Measurements from ENCODE around the gene ZNF594. TPM values are rescaled to one million over a fixed set of nuclear protein-coding genes. Genes with fewer than 3 reads are reported as not detected.
"Not testable (repeated sequence)": the region's sequence is repeated elsewhere in the genome, so short reads cannot be mapped to it uniquely, and the experiment has no call there.

ZNF594 gene
- polyA plus RNA-seq, 12 donors: 9.2 to 16.3 (median 11.6) TPM; not detected in 1

DNA sequence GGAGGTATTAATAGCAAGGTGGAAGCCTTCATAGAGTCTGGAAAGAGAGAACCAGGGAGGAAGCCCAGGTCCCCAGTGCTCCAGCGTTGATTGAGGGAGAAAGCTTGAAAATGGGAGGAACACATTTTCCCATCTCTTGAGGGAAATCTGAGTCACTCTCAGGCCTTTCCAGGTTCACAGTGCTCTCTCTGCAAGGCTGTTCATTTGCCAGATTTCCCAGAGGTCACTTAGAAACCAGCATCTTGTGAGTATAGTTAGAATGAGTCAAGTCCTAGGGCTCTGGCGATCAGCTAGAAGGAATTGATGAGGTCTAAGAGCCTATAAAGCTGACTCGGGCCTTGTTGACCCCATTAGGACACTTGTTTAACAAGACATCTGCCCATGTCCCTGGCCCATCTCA, 17.7 kb upstream of the ZNF594 start:
- no peak for DNase-seq

DNA sequence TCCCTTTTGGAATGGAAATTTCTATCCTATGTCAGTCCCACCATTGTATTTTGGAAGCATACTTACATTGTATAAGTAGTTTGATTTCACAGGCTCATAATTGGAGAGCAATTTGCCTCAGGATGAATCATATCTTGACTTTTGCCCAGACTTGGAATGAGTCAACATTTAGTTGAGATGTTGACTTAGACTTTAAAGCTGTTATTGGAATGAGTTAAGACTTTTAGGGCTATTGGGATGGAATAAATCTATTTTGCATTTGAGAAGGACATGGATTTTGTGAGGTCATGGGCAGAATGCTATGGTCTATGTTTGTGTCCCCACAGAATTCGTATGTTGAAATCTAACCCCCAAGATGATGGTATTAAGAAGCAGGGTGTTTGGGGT, 12.2 kb upstream of the ZNF594 start:
- no peak for DNase-seq

DNA sequence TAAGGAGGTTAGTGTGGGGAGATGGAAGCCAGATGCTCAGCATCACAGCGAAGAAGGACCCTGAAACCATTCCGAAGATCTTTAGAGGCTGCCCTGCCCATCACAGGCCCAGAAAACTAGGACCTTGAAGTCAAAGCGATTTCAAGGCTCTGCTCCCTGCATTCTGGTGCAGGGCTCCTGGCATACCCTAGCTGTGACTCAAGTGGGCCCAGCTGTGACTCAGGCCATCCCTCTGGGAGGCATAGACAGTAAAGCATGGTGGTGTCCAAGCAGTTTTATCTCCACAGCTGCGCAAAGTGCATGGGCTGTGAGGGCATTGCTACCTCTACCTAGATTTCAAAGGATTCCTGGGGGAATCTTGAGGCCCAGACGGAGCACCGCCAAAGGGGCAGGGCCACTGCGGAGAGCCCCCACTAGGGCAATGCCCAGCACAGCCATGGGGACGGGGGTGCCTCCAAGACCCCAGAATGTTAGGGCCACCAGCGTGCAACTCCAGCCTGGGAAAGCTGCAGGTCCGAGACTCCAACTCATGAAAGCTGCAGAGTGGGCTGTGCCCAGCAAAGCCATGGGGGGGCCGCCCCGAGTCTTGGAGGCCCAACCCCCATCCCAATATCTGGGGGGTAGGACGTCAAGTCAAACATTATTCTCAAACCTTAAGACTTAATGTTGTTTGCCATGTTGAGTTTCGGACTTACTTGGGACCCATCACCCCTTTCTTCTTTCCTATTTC, 11.7 kb upstream of the ZNF594 start:
- no peak for DNase-seq

- DNase-seq: no peak
Measured at GRCh38 chr17:5201011-5201410, 9.3 kb upstream of the ZNF594 start.

DNA sequence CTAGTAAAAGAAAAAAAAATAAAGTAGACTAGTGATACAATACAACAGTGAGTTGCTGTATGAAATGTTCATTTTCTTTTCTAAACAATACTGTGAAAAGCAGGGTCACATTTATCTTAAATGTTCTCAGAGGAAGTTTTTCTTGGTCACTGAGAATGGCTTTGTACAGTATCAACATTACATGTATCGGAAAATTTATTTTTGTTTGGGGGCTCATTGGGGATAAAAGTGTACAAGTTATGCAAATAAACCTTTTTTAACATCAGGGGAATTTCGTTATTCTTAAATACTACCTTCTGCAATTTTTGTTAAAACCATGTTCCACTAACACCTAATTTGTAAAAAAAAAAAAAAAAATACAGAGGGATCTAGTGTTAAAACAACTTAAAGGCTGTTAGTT, 8.7 kb upstream of the ZNF594 start:
- no peak for DNase-seq

GRCh38 chr17:5198472-5198871, 6.8 kb upstream of the ZNF594 start:
- DNase-seq: no peak

DNA sequence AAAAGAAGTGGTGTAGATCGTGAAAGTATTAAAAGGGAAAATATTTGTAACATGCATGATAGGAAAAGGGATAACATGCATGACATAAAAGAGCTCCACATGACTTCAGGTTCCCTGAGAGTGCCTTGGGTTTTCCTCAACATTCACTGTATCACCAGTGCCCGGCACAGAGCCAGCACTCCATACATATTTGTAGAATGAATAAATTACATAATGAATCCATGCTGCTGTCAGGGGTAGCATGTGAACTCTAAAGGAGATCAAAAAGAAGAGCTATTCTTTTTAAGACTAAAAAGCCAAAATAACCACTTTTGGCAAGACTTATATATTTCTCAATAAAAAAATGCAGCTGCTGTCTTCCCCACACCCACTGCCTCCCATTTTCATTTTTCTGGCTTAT, 2.7 kb upstream of the ZNF594 start:
- DNase-seq: no peak

- no peak for DNase-seq
Measured at GRCh38 chr17:5184288-5184687, 7.4 kb downstream of the ZNF594 start.

DNA sequence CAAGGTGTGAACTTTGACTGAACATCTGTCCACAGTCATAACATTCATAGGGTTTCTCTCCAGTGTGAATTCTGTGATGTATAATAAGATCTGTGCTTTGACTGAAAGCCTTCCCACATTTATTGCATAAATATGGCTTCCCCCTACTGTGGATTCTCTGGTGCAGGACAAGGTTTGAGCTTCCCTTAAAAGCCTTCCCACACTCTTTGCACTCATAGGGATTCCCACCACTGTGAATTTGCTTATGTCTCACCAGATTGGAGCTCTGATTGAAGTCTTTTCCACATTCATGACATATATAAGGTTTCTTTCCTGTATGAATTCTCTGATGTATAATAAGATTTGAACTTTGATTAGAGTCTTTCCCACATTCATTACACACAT, 8.3 kb downstream of the ZNF594 start:
- DNase-seq: no peak

- no peak for DNase-seq
Measured at GRCh38 chr17:5182597-5183409, 8.9 kb downstream of the ZNF594 start.

GRCh38 chr17:5181509-5182305, 10.0 kb downstream of the ZNF594 start:
- DNase-seq: no peak

DNA sequence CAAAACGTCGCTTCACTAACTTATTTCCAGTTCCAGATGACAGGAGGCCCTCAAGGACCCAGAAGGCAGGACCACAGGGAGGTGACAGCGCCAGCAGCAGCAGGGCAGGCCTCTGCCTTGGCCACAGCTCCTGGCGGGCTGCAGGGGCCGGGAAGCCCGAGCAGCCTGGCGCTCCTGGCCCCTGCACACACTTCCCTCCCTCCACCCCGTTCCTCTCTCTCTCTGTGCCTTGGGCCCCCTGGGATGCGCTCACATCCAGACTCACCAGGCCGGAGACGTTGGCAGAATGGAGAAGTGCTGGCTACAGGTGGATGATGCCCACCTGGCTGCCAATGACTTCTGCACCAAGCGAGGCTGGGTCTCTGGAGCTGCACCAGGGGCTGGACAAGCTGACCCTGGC, 12.7 kb downstream of the ZNF594 start:
- no peak for DNase-seq

DNA sequence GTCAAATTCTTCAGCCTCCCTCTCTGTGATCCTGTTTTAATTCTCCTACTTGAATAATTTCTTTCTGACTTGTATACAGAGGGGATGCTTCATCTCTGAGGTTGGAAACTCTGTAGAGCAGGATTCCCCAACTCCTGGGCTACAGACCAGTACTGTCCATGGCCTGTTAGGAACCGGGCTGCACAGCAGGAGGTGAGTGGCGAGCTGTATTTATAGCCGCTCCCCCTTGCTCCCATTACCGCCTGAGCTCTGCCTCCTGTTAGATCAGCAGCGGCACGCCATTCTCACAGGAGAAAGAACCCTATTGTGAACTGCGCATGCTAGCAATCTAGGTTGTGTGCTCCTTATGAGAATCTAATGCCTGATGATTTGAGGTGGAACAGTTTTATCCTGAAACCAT, 16.6 kb downstream of the ZNF594 start:
- not testable (repeated sequence) for DNase-seq

GRCh38 chr17:5165791-5166564, 25.7 kb downstream of the ZNF594 start:
- DNase-seq: not testable (repeated sequence)

GRCh38 chr17:5164436-5164835, 27.2 kb downstream of the ZNF594 start:
- DNase-seq: no peak

DNA sequence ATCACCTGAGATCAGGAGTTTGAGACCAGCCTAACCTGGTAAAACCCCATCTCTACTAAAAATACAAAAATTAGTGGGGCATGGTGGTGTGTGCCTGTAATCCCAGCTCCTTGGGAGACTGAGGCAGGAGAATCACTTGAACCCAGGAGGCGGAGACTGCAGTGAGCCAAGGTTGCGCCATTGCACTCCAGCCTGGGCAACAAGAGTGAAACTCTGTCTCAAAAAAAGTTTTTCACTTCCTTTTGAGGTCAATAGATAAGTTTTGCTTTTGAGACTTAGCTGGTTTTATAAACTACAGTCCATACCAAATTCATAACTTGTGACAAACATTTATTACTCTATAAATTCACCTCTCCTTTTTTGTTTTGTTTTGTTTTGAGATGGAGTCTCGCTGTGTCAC, 29.9 kb downstream of the ZNF594 start:
- not testable (repeated sequence) for DNase-seq

GRCh38 chr17:5160702-5161101, 31.0 kb downstream of the ZNF594 start:
- DNase-seq: not testable (repeated sequence)

- not testable (repeated sequence) for DNase-seq
Measured at GRCh38 chr17:5146122-5146521, 45.5 kb downstream of the ZNF594 start.

- DNase-seq: not testable (repeated sequence)
Measured at GRCh38 chr17:5142877-5143276, 48.8 kb downstream of the ZNF594 start.

- no peak for DNase-seq
Measured at GRCh38 chr17:5139458-5139732, 52.3 kb downstream of the ZNF594 start.

DNA sequence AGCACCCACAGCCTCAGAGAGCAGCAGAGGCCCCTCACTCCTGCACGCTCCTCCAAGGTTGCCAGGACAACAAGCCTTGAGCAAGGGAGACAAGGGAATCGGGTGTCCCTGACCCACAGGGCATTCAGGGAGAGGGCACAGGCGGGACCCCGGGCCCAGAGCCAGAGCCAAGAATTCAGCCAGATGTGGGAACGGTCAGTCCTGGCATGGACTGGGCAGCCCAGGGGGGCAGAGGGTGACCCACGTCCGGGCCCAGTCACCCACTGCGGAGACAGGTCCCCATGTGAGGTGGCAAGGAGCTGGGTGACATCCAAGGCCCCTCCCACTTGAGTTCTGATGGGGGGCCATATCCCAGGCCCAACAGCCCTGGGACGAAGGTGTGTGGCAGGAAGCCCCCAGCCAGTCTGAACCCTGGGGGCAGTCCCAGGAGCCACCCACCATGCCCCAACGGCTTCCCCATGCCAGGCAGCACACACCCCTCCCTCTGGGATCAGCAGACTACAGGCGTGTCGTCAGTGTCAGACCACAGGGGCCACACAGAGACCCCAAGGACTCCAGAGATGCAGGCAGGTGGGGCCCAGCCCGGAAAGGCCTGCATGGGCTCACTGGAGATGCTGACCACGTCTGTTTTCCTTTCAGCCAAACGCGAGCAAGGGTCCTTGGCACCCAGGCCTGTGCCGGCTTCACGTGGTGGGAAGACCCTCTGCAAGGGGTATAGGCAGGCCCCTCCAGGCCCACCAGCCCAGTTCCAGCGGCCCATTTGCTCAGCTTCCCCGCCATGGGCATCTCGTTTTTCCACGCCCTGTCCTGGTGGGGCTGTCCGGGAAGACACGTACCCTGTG, 52.8 kb downstream of the ZNF594 start:
- no peak for DNase-seq

Data from muscle of arm (tissue), 12 donors.